HEK293T (cell line): Measurements from ENCODE around the gene ANKRD9.

ENCODE experiments used
- CTCF ChIA-PET: fragments of 350-600 bp; formaldehyde crosslinking; extraction: SDS; loops from one replicate; lab custom pipeline; 2021; ENCODE audit warnings: antibody characterized with exemption, inconsistent platforms; lab: Yijun Ruan, JAX
- POLR2A ChIA-PET: fragments of 350-600 bp; formaldehyde crosslinking; extraction: SDS; loops from one replicate; lab custom pipeline; 2020; ENCODE audit warnings: antibody characterized with exemption, inconsistent platforms; lab: Yijun Ruan, JAX
- DNase-seq: peaks from one replicate; pipeline ENCODE4 v3.0.0; 2012; ENCODE audit warnings: mixed read lengths; ENCODE audit errors: extremely low spot score
- ARNT ChIP-seq: fragments of 450-650 bp; IDR thresholded peaks from 2 replicates; pipeline ENCODE4 v1.6.1; 2017; ENCODE audit warnings: mild to moderate bottlenecking
- BHLHE40 ChIP-seq: fragments of 450-650 bp; IDR thresholded peaks from 2 replicates; pipeline ENCODE4 v1.6.1; 2016; ENCODE audit warnings: mild to moderate bottlenecking, moderate library complexity, borderline replicate concordance
- CTBP1 ChIP-seq: fragments of 450-650 bp; IDR thresholded peaks from 2 replicates; pipeline ENCODE4 v1.6.1; 2016; ENCODE audit warnings: borderline replicate concordance
- ELF4 ChIP-seq: fragments of 450-650 bp; IDR thresholded peaks from 2 replicates; pipeline ENCODE4 v1.6.1; 2017; ENCODE audit warnings: antibody characterized with exemption
- FOXA1 ChIP-seq: fragments of 450-650 bp; IDR thresholded peaks from 2 replicates; pipeline ENCODE4 v1.6.1; 2016; ENCODE audit warnings: mild to moderate bottlenecking
- FOXM1 ChIP-seq: fragments of 450-650 bp; IDR thresholded peaks from 2 replicates; pipeline ENCODE4 v1.6.1; 2017; ENCODE audit warnings: mild to moderate bottlenecking, borderline replicate concordance
- HDGF ChIP-seq: fragments of 450-650 bp; IDR thresholded peaks from 2 replicates; pipeline ENCODE4 v1.6.1; 2017; ENCODE audit warnings: antibody characterized with exemption, borderline replicate concordance
- L3MBTL2 ChIP-seq: fragments of 450-650 bp; conservative IDR thresholded peaks from 2 replicates; pipeline ENCODE4 v1.6.1; 2016; ENCODE audit warnings: mild to moderate bottlenecking
- LEF1 ChIP-seq: fragments of 450-650 bp; IDR thresholded peaks from 2 replicates; pipeline ENCODE4 v1.6.1; 2017; ENCODE audit warnings: mild to moderate bottlenecking, borderline replicate concordance
- NFRKB ChIP-seq: fragments of 450-650 bp; IDR thresholded peaks from 2 replicates; pipeline ENCODE4 v1.6.1; 2016; ENCODE audit warnings: mild to moderate bottlenecking, moderate library complexity
- SP1 ChIP-seq: fragments of 450-650 bp; IDR thresholded peaks from 2 replicates; pipeline ENCODE4 v1.6.1; 2017
- SUZ12 ChIP-seq: fragments of 450-650 bp; IDR thresholded peaks from 2 replicates; pipeline ENCODE4 v1.6.1; 2016; ENCODE audit warnings: mild to moderate bottlenecking
- TARDBP ChIP-seq: fragments of 450-650 bp; IDR thresholded peaks from 2 replicates; pipeline ENCODE4 v1.6.1; 2016
- ZNF384 ChIP-seq: fragments of 450-650 bp; IDR thresholded peaks from 2 replicates; pipeline ENCODE4 v1.6.1; 2016
- TF ChIP-seq, protein P1 (sequence below): fragments of 450-650 bp; IDR thresholded peaks from 2 replicates; pipeline ENCODE4 v1.6.1; 2016

Gene ANKRD9

DNA sequence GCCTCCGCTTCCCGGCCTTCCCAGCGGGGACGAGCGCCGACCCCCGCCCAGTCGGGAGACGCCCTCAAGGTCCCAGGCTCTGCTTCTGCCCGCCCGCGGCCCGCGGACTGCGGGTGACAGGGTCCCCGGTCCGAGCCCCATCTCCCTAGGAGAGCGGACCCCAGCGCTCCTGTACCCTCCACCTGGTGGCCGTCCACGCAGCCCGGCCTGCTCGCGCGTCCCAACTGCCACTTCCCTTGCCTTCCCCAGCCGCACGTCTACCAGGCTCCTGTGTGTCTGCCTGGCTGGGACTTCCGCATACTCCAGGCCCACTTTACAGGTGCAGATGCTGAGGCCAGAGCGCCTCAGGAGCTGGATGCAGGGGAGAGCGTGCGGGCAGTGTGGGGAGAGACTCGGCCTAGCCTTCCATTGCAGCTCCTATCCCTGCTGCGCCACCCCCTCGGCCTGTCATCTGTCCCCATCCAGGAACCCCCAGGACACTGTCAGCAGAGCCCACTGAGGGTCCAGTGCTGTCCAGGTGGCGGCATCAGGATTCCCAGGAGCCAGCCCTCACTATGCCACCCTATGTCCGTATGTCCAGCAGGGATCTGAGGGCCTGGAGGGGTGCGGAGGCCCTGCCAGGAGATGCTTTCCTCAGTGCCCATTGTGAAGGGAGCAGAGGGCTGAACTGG lies 8.0 kb upstream of the ANKRD9 start:
- POLR2A ChIA-PET, result interaction anchor here (1.0 kb wide), 1 partner anchor 9 kb away, joined by 3 read pairs; no protein-coding TSS in a partner anchor
- no peak for DNase-seq
- CTCF ChIA-PET, result interaction anchor here (0.6 to 1.7 kb wide), 2 partner anchors 67 to 79 kb away, joined by 3 to 7 read pairs; no protein-coding TSS in a partner anchor
- TF ChIP-seq ZNF384 (no peak), HDGF (peak; percentile 52; the same call in 1 of the 2 replicates)

DNA sequence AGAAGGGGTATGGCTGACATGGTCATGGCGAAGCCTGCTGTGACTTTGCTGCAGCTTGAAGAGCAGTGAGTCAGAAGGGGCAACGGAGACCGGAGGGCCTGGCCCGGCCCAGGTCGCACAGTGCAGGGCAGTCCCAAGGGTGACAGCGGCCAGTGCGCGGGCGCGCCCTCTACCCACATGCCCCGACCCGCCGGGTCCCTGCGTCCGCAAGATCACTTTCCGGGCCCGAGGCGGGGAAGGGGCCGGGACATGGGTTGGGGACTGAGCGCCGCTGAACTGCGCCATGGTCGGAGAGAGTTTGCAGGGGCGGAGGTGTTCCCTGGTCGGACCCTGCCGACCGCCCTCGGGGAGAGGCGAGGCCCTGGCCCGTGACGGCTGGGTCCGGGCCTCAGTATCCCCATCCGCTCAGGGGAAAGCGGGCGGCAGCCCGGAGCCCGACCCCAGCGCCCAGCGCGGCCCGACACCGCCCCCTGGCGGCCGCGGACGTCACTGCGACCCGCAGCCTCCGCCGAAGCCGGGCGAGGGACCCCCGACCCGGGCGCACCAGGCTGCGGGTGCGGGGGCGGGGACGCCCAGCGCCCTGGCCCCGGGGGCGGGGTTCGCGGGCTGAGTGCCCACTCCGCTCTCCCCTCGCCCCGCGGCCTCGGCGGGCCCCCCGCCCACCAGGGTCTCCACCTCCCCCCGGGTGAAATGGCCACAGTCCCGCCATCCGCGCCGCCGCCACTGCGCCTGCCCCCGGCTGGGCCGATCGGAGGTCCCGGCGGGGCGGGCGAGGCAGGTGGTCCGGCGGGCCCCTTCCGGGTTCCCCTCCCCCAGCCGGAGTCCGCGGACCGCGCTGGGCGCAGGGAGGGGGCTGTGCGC lies 7.2 kb upstream of the ANKRD9 start:
- TF ChIP-seq ARNT (no peak), ZNF384 (no peak), BHLHE40 (no peak), LEF1 (no peak), L3MBTL2 (no peak; the same call in 1 of the 2 replicates), CTBP1 (no peak), SUZ12 (no peak), HDGF (no peak), FOXM1 (no peak), TARDBP (no peak), SP1 (no peak)
- TF ChIP-seq, protein P1, sequence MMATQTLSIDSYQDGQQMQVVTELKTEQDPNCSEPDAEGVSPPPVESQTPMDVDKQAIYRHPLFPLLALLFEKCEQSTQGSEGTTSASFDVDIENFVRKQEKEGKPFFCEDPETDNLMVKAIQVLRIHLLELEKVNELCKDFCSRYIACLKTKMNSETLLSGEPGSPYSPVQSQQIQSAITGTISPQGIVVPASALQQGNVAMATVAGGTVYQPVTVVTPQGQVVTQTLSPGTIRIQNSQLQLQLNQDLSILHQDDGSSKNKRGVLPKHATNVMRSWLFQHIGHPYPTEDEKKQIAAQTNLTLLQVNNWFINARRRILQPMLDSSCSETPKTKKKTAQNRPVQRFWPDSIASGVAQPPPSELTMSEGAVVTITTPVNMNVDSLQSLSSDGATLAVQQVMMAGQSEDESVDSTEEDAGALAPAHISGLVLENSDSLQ, result no peak
- ChIA-PET POLR2A (interaction anchor here (1.2 kb wide), 1 partner anchor 79 kb away, joined by 4 read pairs; no protein-coding TSS in a partner anchor), CTCF (interaction anchor here (0.6 to 3.4 kb wide), 5 partner anchors 8 to 79 kb away, joined by 3 to 26 read pairs (median 5); no protein-coding TSS in a partner anchor)

GRCh38 chr14:102514987-102515733 lies 5.6 kb upstream of the ANKRD9 start:
- DNase-seq, result no peak
- POLR2A ChIA-PET, result interaction anchor here (0.7 to 1.0 kb wide), 2 partner anchors 9 to 73 kb away, joined by 3 read pairs; no protein-coding TSS in a partner anchor
- CTCF ChIA-PET, result interaction anchor here (1.8 to 3.4 kb wide), 2 partner anchors 9 to 77 kb away, joined by 5 to 26 read pairs; no protein-coding TSS in a partner anchor
- no peak for TF ChIP-seq ELF4
- no peak for TF ChIP-seq CTBP1
- TF ChIP-seq HDGF, result no peak
- TF ChIP-seq FOXA1, result no peak

More for the DNA sequence above, 7.2 kb upstream of the ANKRD9 start:
- peak; percentile 83 for DNase-seq

GRCh38 chr14:102513899-102514772 lies 4.6 kb upstream of the ANKRD9 start:
- CTCF ChIA-PET, result interaction anchor here (3.4 kb wide), 1 partner anchor 76 kb away, joined by 26 read pairs; no protein-coding TSS in a partner anchor
- POLR2A ChIA-PET, result interaction anchor here (0.7 to 1.0 kb wide), 2 partner anchors 10 to 72 kb away, joined by 3 read pairs; no protein-coding TSS in a partner anchor
- no peak for DNase-seq
- no peak for TF ChIP-seq SP1
- TF ChIP-seq L3MBTL2, result no peak
- no peak for TF ChIP-seq FOXM1
- no peak for TF ChIP-seq ZNF384
- no peak for TF ChIP-seq FOXA1

GRCh38 chr14:102512793-102513300 lies 3.3 kb upstream of the ANKRD9 start:
- POLR2A ChIA-PET, result no interaction called here
- no peak for DNase-seq

More at GRCh38 chr14:102512793-102513300, 3.3 kb upstream of the ANKRD9 start:
- TF ChIP-seq ARNT (no peak), FOXA1 (no peak), LEF1 (no peak), BHLHE40 (no peak), NFRKB (no peak), L3MBTL2 (no peak), FOXM1 (no peak), ZNF384 (no peak)
- TF ChIP-seq, protein P1, result no peak
- CTCF ChIA-PET, result no interaction called here
